Uterus (tissue), 2 donors: ENCODE measurements around the gene SLC39A11.

Experiments used
- CTCF ChIP-seq, 4 experiments: fragments of 200-600 bp in 2 of 4; fragments of 450-650 bp in 2 of 4; sonication (generic) in 2 of 4; IDR thresholded peaks; one replicate each; pipeline ENCODE4 v1.5.1; 2016 to 2019; ENCODE audit warnings: antibody characterized with exemption in 4 of 4, mild to moderate bottlenecking in 2 of 4, moderate library complexity in 1 of 4
- POLR2A ChIP-seq, 2 donors: fragments of 450-650 bp; IDR thresholded peaks; one replicate each; pipeline ENCODE4 v1.6.1; 2016; ENCODE audit warnings: antibody characterized with exemption in 2 of 2, mild to moderate bottlenecking in 1 of 2, moderate library complexity in 1 of 2

- TF ChIP-seq CTCF (IDR thresholded peaks at IDR 0.05): no peak
- TF ChIP-seq POLR2A (IDR thresholded peaks at IDR 0.05): no peak
Observed at GRCh38 chr17:72853440-72854415, 238.8 kb downstream of the SLC39A11 start.
